Measurements from ENCODE around the gene ADRA1B.

The ADRA1B gene

DNA sequence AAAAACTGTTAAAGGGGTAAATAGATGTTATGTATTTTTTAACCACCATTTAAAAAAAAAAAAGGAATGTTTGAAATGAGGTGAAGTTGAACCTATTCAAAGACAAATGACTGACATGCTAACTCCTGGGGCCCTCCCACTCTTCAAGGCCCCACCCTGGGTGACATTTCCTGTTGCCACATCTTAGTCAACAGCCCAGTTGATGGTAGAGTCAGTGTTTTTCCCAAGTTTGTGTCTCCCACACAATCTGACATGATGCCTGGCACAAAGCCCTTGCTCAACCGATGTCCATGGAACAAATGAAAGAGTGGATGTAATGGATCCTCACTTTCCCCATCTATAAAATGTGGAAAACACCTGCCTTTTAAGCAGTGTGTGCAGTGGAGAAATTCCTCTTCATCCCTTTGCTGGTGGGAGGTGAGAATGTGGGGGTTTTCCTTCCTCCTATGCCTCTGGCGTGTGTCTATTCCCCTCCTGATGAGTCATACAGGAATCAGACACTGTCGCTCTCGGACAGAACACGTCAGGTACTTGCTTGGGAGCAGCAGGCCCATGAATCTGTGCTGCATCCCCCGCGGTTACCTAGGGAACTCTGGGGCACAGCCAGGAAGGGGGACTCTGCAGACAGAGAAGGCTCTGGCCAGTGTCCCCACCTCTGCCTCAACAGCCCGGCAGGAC, 13.7 kb upstream of the ADRA1B start:
- DNase-seq: no peak

DNA sequence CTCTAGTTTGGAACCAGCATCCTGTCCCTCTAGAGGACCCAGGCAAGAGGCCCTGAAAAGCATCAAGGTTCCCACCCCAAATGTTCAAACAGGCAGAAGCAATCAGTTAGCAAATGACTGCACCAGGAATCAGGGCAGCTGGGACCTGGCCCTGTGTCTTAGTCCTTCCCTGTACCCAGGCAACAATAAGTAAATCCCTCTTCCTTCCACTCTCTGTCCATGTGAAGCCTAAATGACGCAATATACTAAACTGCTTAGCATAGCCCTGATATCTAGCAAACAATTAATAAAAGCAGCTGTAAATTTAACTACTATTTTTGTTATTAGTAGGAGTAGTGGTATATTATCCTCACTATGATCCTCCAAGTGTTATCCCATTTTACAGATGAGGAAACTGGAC, 13.2 kb upstream of the ADRA1B start:
- no peak for DNase-seq

DNA sequence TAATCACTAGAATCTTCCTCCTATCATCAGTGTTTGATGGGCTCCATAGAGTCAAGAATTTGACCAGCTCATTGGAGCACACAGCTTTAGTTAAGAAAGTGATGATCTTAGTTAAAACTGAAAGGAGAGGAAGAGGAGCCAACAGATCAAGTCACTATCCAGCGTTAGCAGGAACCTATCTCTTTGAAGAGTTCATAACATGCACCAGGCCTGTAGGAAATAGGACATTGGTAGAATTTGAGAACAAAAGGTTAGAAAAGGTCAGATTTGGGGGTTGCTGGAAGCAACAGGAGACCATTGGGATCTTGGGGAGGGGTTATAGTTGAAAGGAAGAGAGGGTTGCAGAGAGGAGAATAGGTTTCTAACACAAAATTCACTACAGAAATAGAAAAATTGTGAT, 11.4 kb upstream of the ADRA1B start:
- DNase-seq: no peak

DNA sequence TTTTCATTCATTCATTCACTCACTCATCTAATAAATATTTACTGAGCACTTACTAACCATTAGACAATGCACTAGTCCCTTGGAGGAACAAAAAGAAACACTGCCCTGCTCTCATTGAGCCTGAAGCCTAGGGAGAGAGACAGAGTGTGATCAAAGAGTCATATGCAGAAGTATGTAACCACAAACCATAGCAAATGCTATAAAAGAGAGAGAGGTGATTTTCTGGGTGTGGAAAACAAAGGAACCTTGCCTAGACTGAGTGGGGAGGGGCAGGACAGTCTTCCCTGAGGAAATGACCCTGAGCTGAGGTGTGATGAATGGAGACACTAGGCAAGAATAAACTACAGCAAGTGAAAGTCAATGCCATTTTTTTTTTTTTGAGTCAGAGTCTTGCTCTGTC, 10.8 kb upstream of the ADRA1B start:
- no peak for DNase-seq

DNA sequence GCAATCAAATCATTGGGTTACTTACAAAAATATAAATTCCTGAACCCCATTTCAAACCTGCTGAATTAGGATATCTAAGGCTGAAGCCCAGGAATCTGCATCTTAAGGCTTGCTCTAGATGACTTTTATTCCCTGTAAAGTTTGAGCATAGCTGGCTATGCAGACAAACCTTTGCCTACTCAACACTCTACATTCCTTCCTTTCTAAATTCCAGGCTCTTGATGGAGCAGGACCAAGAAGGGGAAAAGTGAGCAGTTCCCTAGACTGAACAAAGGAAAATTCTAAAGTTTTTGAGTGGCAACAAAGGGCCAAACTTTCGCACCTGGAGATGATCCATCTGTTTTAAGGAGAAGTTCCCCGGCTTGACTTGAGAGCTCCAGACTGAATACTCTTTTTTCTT, 9.8 kb upstream of the ADRA1B start:
- DNase-seq: no peak

DNA sequence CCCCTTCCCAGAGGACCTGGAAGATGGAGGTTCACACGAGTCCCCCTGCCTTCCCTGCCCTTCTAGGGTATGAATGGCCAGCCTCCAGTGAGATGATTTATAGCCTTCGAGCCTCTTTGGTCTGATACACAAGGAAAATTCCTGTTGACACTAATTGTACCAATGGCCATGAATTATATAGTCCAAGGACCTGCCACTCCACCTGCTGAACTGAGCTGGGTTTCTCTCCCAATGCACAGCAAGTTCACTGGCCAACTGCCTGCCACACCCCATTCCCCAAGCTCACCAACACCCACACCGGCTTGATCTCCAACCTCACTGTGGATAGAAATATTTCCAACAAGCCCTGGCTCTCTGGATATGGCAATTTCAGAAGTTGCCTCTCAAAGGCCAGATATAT, 9.3 kb upstream of the ADRA1B start:
- no peak for DNase-seq

DNA sequence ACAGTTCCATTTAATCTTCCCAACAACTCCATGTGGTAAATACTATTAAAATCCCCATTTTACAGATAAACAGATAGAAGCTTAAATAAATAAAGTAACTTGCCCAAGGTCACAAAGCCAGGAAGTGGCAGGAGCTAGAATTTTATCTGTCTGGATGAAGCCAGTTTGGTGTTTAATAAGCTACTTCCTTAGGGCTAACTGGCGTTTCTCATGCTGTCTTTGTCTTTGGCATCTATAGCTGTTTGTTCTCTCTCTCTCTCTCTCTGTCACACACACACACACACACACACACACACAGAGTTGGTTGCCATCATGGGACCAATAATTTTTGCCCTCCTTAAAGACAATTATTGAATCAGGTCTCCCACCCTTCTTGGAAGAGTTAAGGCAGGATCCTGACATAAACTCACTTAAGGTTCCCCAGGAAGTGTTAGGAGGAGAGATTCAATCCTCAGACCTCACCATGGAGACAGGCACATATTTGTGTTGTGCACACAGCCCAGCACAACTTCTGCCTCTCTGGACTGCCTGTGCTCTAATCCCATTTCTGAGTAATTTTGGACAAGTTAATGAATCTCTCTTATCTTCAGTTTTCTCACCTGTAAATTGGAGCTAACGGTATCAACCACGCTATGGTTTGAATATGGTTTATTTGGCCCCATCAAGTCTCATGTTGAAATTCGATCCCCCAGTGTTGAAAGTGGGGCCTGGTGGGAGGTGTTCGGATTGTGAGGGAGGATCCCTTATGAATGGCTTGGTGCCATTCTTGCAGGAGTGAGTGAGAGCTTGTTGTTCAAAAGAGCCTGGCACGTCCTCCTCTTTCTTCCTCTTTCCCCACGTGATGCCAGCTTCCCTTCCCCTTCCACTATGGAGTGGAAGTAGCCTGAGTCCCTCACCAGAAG, 8.3 kb upstream of the ADRA1B start:
- DNase-seq: no peak

DNA sequence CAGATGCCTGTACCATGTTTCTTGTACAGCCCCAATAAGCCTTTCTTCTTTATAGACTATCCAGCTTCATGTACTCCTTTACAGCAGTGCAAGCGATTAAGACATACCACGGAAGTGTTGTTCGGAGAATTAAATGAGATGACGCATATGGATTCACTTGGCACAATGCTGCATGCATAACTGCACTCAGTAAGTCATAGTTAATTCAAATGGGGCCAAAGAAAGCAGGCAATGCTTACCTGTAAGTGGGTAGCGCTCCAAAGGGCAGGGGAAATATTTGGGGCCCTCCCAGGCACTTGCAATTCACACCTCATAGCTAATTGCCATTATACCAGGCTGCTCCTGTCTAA, 7.7 kb upstream of the ADRA1B start:
- DNase-seq: no peak

DNA sequence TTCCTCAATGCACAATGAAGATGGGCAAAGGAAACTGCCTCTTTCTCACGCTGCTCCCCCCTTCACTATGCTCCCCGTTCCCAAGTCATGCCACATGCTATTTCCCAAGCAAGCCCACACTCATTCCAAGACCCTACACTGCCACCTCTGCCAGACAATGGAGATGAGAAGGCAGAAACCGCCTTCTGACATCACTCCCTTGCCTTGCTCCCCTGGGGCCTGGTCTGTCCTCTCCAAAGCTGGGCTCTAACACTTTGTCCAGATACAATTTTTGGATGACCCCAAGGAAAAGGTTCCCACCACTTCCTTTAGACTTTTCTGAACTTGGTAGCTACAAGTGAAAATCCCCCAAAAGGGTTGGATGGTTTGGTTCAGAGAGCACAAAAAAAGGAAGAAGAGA, 7.2 kb upstream of the ADRA1B start:
- DNase-seq: no peak

DNA sequence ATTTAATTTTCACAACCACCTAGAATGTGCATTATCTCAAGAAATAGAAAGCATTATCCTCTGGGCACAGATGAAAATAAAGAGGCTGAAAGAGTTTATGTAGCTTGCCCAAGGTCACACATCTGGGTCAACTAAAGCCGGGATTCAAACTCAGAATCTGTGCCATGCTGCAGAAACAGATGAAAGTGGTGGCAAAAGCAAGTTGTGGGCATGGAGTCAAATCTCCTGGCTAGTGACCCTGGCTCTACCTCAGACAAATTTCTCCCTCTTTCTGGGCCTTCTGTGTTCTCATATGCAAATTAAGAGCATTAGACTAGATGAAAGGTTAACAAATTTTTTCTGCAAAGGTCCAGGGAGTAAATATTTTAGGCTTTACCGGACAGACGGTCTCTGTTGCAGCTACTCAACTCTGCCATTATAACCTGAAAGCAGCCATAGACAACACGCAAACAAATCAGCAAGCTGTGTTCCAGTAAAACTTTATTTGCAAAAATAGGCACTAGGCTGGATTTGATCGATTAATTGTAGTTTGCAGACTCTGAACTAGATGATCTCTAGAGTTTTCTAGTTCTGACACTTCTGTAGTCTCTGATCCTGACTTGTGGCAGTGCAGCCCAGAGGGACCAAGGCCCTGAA, 6.0 kb upstream of the ADRA1B start:
- DNase-seq: no peak

DNA sequence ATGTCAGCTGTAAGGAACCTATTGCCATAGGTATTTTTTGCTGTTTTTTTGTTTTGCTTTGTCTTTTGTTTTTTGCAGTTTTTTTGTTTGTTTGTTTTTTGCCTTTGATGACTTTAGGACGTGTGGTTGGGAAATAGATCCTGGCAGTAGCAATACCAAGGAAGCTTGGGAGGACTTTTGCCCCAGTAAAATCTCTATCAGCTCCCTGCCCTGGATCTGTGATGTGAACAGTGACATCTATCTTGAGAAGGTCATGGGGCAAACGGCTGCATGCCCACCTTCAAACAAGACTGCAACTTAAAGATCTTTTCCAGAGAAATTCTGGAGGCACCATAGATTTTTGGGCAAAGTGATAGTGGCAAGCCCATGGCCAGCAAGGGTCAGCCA, 5.4 kb upstream of the ADRA1B start:
- no peak for DNase-seq

DNA sequence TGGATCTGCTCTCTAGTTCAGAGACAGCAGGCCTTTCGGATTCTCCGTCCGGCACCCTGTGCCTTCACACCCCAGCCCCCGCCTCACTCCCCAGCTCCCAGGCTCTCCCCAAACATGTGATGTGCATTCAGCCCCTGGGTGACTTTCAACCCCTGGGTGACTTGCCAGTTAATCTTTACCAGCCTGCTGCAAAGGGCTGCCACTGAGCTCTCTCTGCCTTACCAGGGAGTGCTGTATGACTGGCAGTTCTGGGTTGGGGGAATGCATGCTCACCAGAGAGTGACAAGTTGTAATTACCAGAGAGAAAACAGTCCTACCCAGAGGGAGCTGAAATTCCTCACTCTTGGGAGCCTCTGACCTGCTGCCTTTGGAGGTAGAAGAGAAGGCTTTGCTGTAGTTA, 4.9 kb upstream of the ADRA1B start:
- DNase-seq: no peak

DNA sequence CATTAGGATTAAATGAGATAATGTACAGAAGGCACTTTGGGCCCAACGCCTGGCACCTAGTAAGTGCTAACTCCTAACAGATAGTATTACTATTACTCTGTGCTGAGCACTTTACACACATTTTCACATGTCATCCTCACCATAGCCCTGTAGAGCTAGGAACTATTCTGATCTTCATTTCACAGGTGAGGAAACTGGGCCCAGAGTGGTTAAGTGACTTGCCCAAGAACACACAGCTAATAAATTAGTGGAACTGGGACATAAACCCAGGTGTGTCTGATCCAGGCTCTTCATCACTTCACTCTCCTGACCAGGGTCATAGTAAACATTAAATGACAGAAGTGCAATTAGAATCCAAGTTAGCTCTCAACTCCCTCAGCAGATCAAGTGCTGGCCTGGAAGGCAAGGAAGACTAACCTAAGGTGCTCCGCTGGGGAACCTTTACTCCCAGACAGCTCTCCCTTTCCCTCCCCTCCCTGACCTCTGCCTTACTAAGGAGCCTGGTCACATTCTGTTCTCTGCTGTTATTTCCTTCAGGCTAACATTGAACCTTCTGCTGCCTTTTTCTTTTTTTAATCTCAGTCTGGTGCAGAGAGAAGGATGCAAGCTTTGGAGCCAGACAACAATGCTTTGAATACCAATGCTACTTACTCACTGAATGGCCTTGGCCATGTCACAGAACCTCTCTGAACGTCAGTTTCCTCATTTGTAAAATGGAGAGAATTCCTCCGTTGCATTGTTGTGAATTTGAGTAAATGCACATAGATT, 4.1 kb upstream of the ADRA1B start:
- DNase-seq: no peak

DNA sequence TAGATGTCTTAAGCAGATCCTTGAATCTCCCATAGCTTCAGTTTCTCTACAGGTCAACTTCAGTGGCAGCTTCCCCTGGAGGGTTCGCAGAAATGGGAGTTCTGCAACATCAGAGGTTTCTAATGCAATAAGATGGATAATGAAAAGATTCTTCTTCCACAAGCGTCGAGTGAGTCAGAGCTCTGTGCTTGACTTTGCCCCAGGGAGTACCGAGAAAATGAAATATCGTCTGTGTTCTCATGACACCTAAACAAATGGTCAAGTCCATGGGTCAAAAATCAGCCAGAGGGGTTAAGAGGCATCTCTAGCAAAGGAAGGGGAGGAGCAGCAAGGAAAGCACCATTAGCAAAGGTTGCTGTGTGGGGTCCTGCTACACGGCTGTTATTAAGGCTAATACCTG, 3.2 kb upstream of the ADRA1B start:
- DNase-seq: no peak

DNA sequence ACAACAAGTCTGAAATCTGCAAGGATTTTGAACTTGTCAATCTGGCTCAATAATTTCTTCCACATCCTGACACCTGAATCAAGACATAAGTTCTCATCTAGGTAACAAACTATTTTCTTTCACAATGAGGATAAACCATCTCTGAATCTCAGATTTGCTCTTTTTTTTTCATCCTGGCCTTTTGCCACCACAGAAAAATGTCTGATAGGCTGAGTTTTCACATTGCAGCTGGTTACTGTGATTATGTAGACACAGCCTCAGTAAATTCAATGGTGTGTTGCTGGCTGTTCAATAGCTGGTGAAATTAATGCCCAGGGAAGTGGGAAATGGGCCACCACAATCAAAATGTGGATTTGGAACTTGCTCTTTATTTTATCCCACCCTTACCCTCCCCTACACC, 2.8 kb upstream of the ADRA1B start:
- no peak for DNase-seq

DNA sequence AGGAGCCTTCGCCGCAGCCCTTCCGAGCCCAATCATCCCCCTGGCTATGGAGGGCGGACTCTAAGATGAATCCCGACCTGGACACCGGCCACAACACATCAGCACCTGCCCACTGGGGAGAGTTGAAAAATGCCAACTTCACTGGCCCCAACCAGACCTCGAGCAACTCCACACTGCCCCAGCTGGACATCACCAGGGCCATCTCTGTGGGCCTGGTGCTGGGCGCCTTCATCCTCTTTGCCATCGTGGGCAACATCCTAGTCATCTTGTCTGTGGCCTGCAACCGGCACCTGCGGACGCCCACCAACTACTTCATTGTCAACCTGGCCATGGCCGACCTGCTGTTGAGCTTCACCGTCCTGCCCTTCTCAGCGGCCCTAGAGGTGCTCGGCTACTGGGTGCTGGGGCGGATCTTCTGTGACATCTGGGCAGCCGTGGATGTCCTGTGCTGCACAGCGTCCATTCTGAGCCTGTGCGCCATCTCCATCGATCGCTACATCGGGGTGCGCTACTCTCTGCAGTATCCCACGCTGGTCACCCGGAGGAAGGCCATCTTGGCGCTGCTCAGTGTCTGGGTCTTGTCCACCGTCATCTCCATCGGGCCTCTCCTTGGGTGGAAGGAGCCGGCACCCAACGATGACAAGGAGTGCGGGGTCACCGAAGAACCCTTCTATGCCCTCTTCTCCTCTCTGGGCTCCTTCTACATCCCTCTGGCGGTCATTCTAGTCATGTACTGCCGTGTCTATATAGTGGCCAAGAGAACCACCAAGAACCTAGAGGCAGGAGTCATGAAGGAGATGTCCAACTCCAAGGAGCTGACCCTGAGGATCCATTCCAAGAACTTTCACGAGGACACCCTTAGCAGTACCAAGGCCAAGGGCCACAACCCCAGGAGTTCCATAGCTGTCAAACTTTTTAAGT, 819 bp downstream of the ADRA1B start:
- DNase-seq: no peak

DNA sequence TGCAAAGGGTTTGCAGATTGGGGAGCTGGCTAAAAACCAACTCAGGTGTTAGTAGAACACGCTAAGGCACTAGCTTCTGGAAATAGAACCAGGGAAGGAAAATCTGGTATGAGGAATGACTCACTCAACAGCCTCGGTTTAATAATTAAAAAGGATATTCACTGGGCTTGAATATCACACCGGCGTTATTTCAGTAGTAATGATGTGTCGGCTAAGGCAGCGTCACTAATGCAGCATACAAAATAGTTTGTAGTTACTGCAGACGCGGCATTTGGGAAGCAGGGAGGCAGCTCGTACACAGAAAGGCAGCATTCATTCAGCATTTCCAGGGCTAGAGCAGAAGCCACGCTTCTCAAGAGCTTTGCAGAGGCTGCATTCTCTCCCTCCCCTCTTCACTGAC, 1.7 kb downstream of the ADRA1B start:
- no peak for DNase-seq

DNA sequence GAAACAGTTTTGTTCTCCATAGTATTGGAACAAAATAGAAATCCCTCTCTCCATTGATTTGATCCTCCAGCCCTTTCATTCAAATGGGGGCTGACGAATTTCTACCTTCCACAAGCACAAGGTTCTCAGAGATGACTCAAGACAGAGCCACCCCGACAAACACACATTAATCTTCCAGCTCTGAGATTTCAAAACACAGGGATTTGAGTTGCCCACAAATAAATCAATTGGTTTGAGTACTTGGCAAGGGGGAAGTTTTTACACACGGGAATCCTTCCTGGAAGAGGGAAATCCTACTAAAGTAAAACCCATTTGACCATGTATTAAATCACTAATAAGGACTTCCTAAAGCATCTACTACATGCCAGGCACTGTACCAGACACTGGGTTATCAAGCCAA, 5.4 kb downstream of the ADRA1B start:
- no peak for DNase-seq

DNA sequence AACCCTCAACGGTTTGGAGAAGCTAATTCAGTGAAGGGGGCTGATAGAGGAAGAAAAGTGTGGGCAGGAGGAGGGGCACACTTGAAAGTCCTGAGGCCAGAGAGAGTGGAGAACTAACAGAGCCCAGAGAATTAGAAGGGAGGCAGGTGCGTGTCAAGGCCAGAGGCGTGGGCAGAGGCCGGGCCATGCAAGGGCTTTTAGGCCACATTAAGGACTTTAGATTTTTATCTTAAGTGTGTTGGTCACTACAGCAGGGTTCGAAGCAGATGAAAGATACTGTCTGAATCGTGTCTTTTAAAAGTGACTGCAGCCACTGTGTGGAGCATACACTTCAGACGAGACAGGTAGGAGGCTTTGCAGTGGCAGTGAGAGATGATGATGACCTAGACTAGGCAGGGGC, 6.7 kb downstream of the ADRA1B start:
- no peak for DNase-seq

DNA sequence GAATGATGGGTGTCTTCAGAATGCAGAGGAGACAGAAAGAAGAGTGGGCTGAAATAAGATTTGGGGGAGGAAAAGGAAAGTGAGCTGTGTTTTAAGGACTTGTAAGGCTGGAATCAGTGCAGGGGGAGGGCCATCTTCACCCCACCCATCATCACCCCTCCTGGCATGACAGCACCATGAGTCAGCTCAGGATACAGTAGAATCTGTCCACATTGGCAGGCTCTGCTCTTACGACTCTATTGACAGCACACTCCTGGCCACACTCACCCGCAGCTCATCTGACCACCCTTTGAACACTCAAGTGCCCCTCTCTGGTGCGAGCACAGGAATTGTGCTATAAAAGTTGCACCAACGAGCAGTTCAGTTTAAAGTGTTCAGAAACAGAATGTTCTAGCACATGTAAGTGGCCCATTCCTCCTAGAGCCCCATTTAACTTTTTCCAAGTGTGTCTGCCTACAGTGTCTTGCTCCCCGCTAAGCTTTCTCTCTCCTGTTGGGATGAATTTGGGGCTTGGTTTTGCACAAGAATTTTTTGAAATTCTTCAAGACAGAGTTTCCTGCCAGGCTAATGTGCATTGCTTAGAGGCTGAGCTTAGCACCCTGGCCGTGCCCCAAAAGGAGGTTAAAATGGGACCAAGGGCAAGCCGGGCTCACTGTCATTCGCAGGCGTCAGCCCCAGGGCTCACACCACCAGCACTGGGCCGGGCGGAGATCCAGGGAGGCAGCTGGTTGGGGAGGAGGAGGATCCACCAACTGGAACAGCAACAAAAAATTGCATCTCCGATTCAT, 12.0 kb downstream of the ADRA1B start:
- no peak for DNase-seq

DNA sequence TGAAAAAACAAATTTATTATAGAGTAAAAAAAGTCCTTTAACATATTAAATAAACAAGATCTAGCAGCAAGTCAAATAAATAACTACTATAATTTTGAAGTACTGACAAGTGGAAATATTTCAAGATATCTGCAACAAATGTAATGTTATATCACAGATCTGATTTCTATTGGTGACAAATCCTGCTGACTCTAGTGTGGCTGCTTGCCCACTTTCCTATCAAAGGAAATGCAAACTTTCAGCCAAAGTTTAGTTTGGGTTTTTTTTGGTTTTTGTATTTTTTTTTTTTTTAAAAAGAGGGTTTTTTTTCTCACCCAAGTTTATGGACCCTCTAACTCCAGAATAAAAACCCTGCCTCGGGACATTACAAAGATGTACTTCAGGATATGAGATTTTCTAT, 12.9 kb downstream of the ADRA1B start:
- DNase-seq: no peak

Data from NCI-H82 (cell line).